ENCODE data around the gene HIP1. TPM values are rescaled to one million over a fixed set of nuclear protein-coding genes. Genes with fewer than 3 reads are reported as not detected.

The HIP1 gene
- total and polyA plus RNA-seq, 9 of the 15 experiments (the other 6 are each of a cell fraction or from before 2014, with no cell fraction given), result 2.4 to 13.7 (median 9.5) TPM

DNA sequence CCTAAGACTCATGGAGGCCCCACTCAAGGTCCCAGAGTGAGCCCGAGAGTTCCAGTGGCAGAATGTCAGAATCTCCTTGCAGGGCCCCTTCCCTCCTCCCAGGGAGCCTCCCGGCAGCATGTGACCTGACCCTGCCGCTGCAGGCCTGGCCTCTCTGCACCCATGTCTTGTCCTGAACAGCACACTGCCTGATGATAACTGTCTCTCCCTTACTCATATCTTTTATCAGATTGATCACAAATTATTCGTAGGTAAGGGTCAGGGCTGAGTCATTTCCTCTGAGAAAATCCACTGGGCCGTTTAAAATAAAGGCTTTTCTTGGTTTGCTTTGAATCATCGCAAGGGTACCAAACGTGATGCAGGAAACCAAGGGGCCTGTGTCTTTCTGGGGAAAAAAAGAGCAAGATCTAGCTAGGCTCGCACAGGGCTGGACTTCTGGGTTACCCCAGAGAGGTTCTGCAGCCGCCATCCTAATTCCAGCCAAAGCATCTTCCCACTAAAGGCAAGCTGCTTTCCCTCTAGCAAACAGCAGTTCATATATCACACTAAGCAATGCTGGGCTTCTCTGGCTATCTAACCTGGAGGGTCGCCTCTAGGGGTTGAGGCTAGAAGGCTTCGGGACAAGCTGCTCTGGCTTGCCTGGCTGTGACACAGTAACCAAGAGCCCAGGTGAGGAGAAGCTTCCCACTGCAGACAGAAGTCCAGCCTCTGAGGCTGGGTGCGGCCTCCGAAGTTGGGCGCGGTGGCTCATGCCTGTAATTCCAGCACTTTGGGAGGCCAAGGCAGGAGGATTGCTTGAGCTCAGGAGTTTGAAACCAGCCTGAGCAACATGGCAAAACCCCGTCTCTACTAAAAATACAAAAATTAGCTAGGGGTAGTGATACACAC lies 141.8 kb downstream of the HIP1 start (continued):
- TF ChIP-seq, protein P1, sequence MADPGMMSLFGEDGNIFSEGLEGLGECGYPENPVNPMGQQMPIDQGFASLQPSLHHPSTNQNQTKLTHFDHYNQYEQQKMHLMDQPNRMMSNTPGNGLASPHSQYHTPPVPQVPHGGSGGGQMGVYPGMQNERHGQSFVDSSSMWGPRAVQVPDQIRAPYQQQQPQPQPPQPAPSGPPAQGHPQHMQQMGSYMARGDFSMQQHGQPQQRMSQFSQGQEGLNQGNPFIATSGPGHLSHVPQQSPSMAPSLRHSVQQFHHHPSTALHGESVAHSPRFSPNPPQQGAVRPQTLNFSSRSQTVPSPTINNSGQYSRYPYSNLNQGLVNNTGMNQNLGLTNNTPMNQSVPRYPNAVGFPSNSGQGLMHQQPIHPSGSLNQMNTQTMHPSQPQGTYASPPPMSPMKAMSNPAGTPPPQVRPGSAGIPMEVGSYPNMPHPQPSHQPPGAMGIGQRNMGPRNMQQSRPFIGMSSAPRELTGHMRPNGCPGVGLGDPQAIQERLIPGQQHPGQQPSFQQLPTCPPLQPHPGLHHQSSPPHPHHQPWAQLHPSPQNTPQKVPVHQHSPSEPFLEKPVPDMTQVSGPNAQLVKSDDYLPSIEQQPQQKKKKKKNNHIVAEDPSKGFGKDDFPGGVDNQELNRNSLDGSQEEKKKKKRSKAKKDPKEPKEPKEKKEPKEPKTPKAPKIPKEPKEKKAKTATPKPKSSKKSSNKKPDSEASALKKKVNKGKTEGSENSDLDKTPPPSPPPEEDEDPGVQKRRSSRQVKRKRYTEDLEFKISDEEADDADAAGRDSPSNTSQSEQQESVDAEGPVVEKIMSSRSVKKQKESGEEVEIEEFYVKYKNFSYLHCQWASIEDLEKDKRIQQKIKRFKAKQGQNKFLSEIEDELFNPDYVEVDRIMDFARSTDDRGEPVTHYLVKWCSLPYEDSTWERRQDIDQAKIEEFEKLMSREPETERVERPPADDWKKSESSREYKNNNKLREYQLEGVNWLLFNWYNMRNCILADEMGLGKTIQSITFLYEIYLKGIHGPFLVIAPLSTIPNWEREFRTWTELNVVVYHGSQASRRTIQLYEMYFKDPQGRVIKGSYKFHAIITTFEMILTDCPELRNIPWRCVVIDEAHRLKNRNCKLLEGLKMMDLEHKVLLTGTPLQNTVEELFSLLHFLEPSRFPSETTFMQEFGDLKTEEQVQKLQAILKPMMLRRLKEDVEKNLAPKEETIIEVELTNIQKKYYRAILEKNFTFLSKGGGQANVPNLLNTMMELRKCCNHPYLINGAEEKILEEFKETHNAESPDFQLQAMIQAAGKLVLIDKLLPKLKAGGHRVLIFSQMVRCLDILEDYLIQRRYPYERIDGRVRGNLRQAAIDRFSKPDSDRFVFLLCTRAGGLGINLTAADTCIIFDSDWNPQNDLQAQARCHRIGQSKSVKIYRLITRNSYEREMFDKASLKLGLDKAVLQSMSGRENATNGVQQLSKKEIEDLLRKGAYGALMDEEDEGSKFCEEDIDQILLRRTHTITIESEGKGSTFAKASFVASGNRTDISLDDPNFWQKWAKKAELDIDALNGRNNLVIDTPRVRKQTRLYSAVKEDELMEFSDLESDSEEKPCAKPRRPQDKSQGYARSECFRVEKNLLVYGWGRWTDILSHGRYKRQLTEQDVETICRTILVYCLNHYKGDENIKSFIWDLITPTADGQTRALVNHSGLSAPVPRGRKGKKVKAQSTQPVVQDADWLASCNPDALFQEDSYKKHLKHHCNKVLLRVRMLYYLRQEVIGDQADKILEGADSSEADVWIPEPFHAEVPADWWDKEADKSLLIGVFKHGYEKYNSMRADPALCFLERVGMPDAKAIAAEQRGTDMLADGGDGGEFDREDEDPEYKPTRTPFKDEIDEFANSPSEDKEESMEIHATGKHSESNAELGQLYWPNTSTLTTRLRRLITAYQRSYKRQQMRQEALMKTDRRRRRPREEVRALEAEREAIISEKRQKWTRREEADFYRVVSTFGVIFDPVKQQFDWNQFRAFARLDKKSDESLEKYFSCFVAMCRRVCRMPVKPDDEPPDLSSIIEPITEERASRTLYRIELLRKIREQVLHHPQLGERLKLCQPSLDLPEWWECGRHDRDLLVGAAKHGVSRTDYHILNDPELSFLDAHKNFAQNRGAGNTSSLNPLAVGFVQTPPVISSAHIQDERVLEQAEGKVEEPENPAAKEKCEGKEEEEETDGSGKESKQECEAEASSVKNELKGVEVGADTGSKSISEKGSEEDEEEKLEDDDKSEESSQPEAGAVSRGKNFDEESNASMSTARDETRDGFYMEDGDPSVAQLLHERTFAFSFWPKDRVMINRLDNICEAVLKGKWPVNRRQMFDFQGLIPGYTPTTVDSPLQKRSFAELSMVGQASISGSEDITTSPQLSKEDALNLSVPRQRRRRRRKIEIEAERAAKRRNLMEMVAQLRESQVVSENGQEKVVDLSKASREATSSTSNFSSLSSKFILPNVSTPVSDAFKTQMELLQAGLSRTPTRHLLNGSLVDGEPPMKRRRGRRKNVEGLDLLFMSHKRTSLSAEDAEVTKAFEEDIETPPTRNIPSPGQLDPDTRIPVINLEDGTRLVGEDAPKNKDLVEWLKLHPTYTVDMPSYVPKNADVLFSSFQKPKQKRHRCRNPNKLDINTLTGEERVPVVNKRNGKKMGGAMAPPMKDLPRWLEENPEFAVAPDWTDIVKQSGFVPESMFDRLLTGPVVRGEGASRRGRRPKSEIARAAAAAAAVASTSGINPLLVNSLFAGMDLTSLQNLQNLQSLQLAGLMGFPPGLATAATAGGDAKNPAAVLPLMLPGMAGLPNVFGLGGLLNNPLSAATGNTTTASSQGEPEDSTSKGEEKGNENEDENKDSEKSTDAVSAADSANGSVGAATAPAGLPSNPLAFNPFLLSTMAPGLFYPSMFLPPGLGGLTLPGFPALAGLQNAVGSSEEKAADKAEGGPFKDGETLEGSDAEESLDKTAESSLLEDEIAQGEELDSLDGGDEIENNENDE (IDR thresholded peaks at IDR 0.05; ENCODE audit: low read depth, low read length), result no peak
- no peak for TF ChIP-seq ZNF766 (CRISPR knock-in tag; conservative IDR thresholded peaks at IDR 0.05)
- no peak for TF ChIP-seq ZFP1 (CRISPR knock-in tag; IDR thresholded peaks at IDR 0.05)
- no peak for TF ChIP-seq NR3C1 (CRISPR knock-in tag; IDR thresholded peaks at IDR 0.05)
- TF ChIP-seq, protein P2, sequence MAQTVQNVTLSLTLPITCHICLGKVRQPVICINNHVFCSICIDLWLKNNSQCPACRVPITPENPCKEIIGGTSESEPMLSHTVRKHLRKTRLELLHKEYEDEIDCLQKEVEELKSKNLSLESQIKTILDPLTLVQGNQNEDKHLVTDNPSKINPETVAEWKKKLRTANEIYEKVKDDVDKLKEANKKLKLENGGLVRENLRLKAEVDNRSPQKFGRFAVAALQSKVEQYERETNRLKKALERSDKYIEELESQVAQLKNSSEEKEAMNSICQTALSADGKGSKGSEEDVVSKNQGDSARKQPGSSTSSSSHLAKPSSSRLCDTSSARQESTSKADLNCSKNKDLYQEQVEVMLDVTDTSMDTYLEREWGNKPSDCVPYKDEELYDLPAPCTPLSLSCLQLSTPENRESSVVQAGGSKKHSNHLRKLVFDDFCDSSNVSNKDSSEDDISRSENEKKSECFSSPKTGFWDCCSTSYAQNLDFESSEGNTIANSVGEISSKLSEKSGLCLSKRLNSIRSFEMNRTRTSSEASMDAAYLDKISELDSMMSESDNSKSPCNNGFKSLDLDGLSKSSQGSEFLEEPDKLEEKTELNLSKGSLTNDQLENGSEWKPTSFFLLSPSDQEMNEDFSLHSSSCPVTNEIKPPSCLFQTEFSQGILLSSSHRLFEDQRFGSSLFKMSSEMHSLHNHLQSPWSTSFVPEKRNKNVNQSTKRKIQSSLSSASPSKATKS (CRISPR knock-in tag; IDR thresholded peaks at IDR 0.05), result no peak
- TF ChIP-seq BCOR (IDR thresholded peaks at IDR 0.05), result no peak
- TF ChIP-seq ZNF354B (CRISPR knock-in tag; IDR thresholded peaks at IDR 0.05), result no peak
- no peak for TF ChIP-seq XRCC4 (IDR thresholded peaks at IDR 0.05; ENCODE audit: extremely low read depth, insufficient read depth, insufficient read length)
- TF ChIP-seq ZNF41 (CRISPR knock-in tag; conservative IDR thresholded peaks at IDR 0.05), result 0 out of 2 replicates have a peak, but pooled peaks have one; percentile 59
- TF ChIP-seq, protein P3, sequence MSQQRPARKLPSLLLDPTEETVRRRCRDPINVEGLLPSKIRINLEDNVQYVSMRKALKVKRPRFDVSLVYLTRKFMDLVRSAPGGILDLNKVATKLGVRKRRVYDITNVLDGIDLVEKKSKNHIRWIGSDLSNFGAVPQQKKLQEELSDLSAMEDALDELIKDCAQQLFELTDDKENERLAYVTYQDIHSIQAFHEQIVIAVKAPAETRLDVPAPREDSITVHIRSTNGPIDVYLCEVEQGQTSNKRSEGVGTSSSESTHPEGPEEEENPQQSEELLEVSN (IDR thresholded peaks at IDR 0.05; ENCODE audit: borderline replicate concordance in 1 of 2, extremely low read depth in 1 of 2, insufficient read depth in 1 of 2, insufficient read length in 1 of 2, low read depth in 1 of 2, low read length in 1 of 2, poor library complexity in 1 of 2, severe bottlenecking in 1 of 2), result no peak
- no peak for TF ChIP-seq ZNF217 (CRISPR knock-in tag; IDR thresholded peaks at IDR 0.05)
- no peak for TF ChIP-seq SREBF1 (IDR thresholded peaks at IDR 0.05; ENCODE audit: borderline replicate concordance, low read depth, low read length)
- TF ChIP-seq PHF20 (IDR thresholded peaks at IDR 0.05; ENCODE audit: partially characterized antibody), result no peak
